ENCODE data around the gene SLC4A4. TPM values are rescaled to one million over a fixed set of nuclear protein-coding genes. Genes with fewer than 3 reads are reported as not detected.

Gene SLC4A4
- total and polyA plus RNA-seq, 12 donors, result 0.24 to 1.5 (median 0.59) TPM

DNA sequence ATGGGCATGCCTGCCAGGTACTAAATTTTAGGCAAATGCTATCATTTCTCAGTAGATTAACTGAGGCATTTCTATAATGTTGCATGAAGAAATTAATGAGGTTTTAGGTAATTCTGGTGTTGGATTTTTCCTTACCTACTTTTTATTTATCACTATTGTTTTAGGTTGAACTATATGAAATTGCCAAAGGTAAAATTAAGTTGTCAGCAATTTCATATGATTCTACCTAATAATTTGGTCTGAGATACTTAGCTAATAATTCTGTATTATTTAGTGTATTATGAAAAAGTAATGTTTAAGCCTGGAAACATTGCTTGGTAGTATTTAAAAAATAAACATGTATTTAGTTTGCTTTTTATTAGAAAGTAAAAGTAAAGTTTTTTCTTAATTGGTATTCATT lies 22.7 kb downstream of the SLC4A4 start:
- no peaks in the 10 kb centered on the region for H3K4me1 ChIP-seq (replicated peaks in 1 of 2)
- H3K4me3 ChIP-seq, result no peak overlapping the region
- no peak overlapping the region for H3K27ac ChIP-seq
- no peak for DNase-seq
- H3K9me3 ChIP-seq (replicated peaks in 1 of 3), result no peaks in the 10 kb centered on the region
- no peaks in the 10 kb centered on the region for H3K27me3 ChIP-seq
- no peaks in the 10 kb centered on the region for H3K36me3 ChIP-seq (replicated peaks in 1 of 2)
- intact Hi-C loops (cut with DNase I), result no loop called here
- TF ChIP-seq POLR2A (IDR thresholded peaks at IDR 0.05), result no peak
- TF ChIP-seq, protein P1, sequence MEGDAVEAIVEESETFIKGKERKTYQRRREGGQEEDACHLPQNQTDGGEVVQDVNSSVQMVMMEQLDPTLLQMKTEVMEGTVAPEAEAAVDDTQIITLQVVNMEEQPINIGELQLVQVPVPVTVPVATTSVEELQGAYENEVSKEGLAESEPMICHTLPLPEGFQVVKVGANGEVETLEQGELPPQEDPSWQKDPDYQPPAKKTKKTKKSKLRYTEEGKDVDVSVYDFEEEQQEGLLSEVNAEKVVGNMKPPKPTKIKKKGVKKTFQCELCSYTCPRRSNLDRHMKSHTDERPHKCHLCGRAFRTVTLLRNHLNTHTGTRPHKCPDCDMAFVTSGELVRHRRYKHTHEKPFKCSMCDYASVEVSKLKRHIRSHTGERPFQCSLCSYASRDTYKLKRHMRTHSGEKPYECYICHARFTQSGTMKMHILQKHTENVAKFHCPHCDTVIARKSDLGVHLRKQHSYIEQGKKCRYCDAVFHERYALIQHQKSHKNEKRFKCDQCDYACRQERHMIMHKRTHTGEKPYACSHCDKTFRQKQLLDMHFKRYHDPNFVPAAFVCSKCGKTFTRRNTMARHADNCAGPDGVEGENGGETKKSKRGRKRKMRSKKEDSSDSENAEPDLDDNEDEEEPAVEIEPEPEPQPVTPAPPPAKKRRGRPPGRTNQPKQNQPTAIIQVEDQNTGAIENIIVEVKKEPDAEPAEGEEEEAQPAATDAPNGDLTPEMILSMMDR (IDR thresholded peaks at IDR 0.05), result no peak

DNA sequence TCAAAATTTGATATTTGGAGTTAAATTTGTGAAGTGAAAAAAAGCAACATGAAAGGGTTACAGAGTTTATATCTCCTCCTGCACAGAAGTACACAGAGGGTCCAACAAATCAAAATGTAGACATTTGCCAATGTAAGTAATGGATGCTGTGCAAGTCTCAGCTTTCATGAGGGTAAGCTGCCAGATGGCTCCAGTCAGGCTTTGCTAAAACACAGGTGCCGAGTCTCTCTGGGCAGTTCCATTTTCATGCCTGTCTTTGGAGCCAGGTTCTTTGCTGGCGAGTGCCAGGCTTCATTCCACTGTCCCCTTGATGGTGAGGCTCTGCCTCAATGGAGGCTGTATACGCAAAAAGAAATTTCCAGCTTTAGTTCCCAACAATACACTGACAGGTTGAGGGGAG lies 27.9 kb downstream of the SLC4A4 start:
- Histone ChIP-seq H3K27ac (no peak overlapping the region), H3K4me1 (replicated peaks in 1 of 2) (no peaks in the 10 kb centered on the region), H3K36me3 (replicated peaks in 1 of 2) (no peaks in the 10 kb centered on the region), H3K27me3 (no peaks in the 10 kb centered on the region), H3K9me3 (replicated peaks in 1 of 3) (no peaks in the 10 kb centered on the region), H3K4me3 (no peak overlapping the region)
- 79 to 86% (median 85%) methylated on average over 3 of the region's 3 CpGs for WGBS, 4 donors
- no peak for TF ChIP-seq POLR2A (IDR thresholded peaks at IDR 0.05)
- TF ChIP-seq, protein P1 (IDR thresholded peaks at IDR 0.05), result no peak
- no peak for DNase-seq
- intact Hi-C loops (cut with DNase I), result no loop called here

DNA sequence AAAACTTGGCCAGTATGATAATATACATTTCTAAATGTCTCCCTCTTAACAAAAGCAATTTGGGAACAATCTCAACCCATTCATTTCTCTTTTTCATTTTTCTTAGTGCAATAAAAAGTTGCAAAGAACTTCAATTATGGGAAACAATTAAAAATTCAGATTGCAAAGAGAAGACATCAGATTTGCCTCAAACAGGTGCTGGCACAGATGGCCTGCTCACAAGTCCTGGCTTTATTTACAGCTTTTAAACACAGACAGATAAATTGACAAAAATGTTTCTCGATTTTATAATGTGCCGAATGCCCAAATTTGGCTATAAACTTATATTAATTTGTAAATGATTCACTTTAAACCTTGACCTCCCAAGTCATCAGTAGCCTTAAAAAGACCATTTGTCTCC lies 28.7 kb downstream of the SLC4A4 start:
- 77 to 87% (median 78%) methylated on average over 2 of the region's 2 CpGs for WGBS, 4 donors
- H3K27me3 ChIP-seq, result no peaks in the 10 kb centered on the region
- H3K4me3 ChIP-seq, result no peak overlapping the region
- intact Hi-C loops (cut with DNase I), result no loop called here
- no peak overlapping the region for H3K27ac ChIP-seq
- H3K9me3 ChIP-seq (replicated peaks in 1 of 3), result no peaks in the 10 kb centered on the region
- TF ChIP-seq POLR2A (IDR thresholded peaks at IDR 0.05), result no peak
- TF ChIP-seq, protein P1 (IDR thresholded peaks at IDR 0.05), result no peak
- no peaks in the 10 kb centered on the region for H3K4me1 ChIP-seq (replicated peaks in 1 of 2)
- no peak for DNase-seq
- no peaks in the 10 kb centered on the region for H3K36me3 ChIP-seq (replicated peaks in 1 of 2)

DNA sequence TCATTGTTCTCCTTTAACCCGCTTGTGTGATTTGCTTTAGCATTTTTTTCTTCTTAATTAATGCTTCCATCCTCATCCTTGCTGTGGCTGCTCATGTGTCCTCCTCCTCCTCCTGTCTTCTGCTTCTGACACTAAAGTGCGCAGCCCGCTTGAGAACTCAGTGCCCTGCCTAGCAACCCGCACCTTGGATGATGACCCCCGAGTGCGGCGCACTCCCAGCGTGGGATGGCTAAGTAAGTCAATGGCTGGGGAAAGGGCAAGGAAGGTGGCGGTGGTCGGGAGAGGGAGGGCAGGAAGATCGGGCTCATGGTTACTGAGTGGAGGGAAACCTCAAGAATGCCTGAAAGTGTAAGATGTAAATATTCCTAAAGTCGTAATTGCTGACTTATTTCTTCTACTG lies 30.1 kb downstream of the SLC4A4 start:
- H3K36me3 ChIP-seq (replicated peaks in 1 of 2), result no peaks in the 10 kb centered on the region
- H3K27ac ChIP-seq, result no peak overlapping the region
- 87 to 93% (median 91%) methylated on average over 12 of the region's 12 CpGs for WGBS, 4 donors
- H3K27me3 ChIP-seq, result no peaks in the 10 kb centered on the region
- TF ChIP-seq, protein P1 (IDR thresholded peaks at IDR 0.05), result no peak
- no peak for TF ChIP-seq POLR2A (IDR thresholded peaks at IDR 0.05)
- no peak overlapping the region for H3K4me3 ChIP-seq
- intact Hi-C loops (cut with DNase I), result no loop called here
- no peaks in the 10 kb centered on the region for H3K4me1 ChIP-seq (replicated peaks in 1 of 2)
- no peak for DNase-seq
- no peaks in the 10 kb centered on the region for H3K9me3 ChIP-seq (replicated peaks in 1 of 3)
